ENCODE measurements around the gene JMJD8. TPM values are rescaled to one million over a fixed set of nuclear protein-coding genes. Genes with fewer than 3 reads are reported as not detected.

Gene JMJD8
- total RNA-seq, 1 experiment from 2014 or later = 121 TPM

GRCh38 chr16:683396-684070 lies 601 bp downstream of the JMJD8 start:
- ATAC-seq (peak; percentile 18), DNase-seq (ENCODE audit: low read depth, low spot score) (no peak)
- no peak for TF ChIP-seq YY1 (IDR thresholded peaks at IDR 0.05; ENCODE audit: extremely low read depth, insufficient replicate concordance, low read depth, low read length)
- no peak for TF ChIP-seq EGR1 (IDR thresholded peaks at IDR 0.05; ENCODE audit: low read depth)
- TF ChIP-seq TCF7L2 (IDR thresholded peaks at IDR 0.05; ENCODE audit: borderline replicate concordance, extremely low read depth, insufficient read depth, insufficient read length) = no peak
- no peak for TF ChIP-seq FOSL1 (IDR thresholded peaks at IDR 0.05; ENCODE audit: low read depth)
- Histone ChIP-seq H4K20me1 (ENCODE audit: insufficient read depth) (no peaks in the 10 kb centered on the region), H2AFZ (ENCODE audit: low read depth, low read length, poor library complexity, severe bottlenecking) (no peak overlapping the region), H3K4me2 (ENCODE audit: low read length) (peak overlapping the region; percentile 97), H3K36me3 (ENCODE audit: control insufficient read depth in 1 of 2, insufficient read depth in 2 of 2, low read length in 2 of 2) (peaks cover 0 to 33% of the 10 kb centered on the region in 2 experiments; a peak in 2 of 4 replicates), H3K9me3 (ENCODE audit: control insufficient read depth in 1 of 2, insufficient read depth in 1 of 2, low read depth in 1 of 2, low read length in 2 of 2) (no peaks in the 10 kb centered on the region), H3K79me2 (ENCODE audit: insufficient read depth, low read length) (peaks cover 41% of the 10 kb centered on the region), H3K9me2 (ENCODE audit: insufficient read depth) (no peaks in the 10 kb centered on the region), H3K9ac (ENCODE audit: low read length) (peak overlapping the region; percentile 92), H3K27me3 (ENCODE audit: insufficient read depth, low read length) (no peaks in the 10 kb centered on the region), H3K27ac (ENCODE audit: low read depth, low read length) (peak overlapping the region; percentile 98), H3K4me3 (replicated peaks in 1 of 2; ENCODE audit: low read depth in 1 of 2, low read length in 2 of 2) (peak overlapping the region; percentile 71 to 90), H3K4me1 (ENCODE audit: control insufficient read depth in 1 of 2, insufficient read depth in 2 of 2, low read length in 2 of 2) (peaks cover 13 to 55% of the 10 kb centered on the region in 2 experiments)
- CTCF ChIA-PET = interaction anchor here (1.2 kb wide), 1 partner anchor 32 kb away, joined by 3 read pairs; no protein-coding TSS in a partner anchor
- BruUV-seq (replicated peaks) = no TSS peak
- POLR2A ChIA-PET = interaction anchor here (0.7 kb wide), 1 partner anchor 12 kb away, joined by 3 read pairs; no protein-coding TSS in a partner anchor
- RAD21 ChIA-PET (ENCODE audit: low non-redundant PET in 1 of 2, low total read pairs in 2 of 2, uncharacterized antibody in 2 of 2, unreplicated experiment in 2 of 2) = no interaction called here
- intact Hi-C loops (cut with micrococcal nuclease) = no loop called here

GRCh38 chr16:682493-683395 lies 1.4 kb downstream of the JMJD8 start:
- peak overlapping the region; percentile 98 for H3K27ac ChIP-seq (ENCODE audit: low read depth, low read length)
- POLR2A ChIA-PET = no interaction called here
- peak overlapping the region; percentile 97 for H3K4me2 ChIP-seq (ENCODE audit: low read length)
- H3K27me3 ChIP-seq (ENCODE audit: insufficient read depth, low read length) = no peaks in the 10 kb centered on the region
- H2AFZ ChIP-seq (ENCODE audit: low read depth, low read length, poor library complexity, severe bottlenecking) = no peak overlapping the region
- H3K4me1 ChIP-seq (ENCODE audit: control insufficient read depth in 1 of 2, insufficient read depth in 2 of 2, low read length in 2 of 2) = peaks cover 13 to 55% of the 10 kb centered on the region in 2 experiments
- no peak for ATAC-seq
- BruUV-seq (replicated peaks) = TSS peak; percentile 72
- H4K20me1 ChIP-seq (ENCODE audit: insufficient read depth) = no peaks in the 10 kb centered on the region
- RAD21 ChIA-PET (ENCODE audit: low non-redundant PET in 1 of 2, low total read pairs in 2 of 2, uncharacterized antibody in 2 of 2, unreplicated experiment in 2 of 2) = no interaction called here
- TF ChIP-seq MAX (IDR thresholded peaks at IDR 0.05) = no peak
- no peak for TF ChIP-seq TCF7L2 (IDR thresholded peaks at IDR 0.05; ENCODE audit: borderline replicate concordance, extremely low read depth, insufficient read depth, insufficient read length)
- no peak for TF ChIP-seq YY1 (IDR thresholded peaks at IDR 0.05; ENCODE audit: extremely low read depth, insufficient replicate concordance, low read depth, low read length)
- no peak for TF ChIP-seq EZH2 (IDR thresholded peaks at IDR 0.05)
- no peak for TF ChIP-seq CBX3 (IDR thresholded peaks at IDR 0.05; ENCODE audit: low read depth)
- no peak for TF ChIP-seq ZFX (IDR thresholded peaks at IDR 0.05)
- intact Hi-C loops (cut with micrococcal nuclease) = no loop called here
- no peaks in the 10 kb centered on the region for H3K9me2 ChIP-seq (ENCODE audit: insufficient read depth)
- peaks cover 0 to 33% of the 10 kb centered on the region in 2 experiments; a peak in 2 of 4 replicates for H3K36me3 ChIP-seq (ENCODE audit: control insufficient read depth in 1 of 2, insufficient read depth in 2 of 2, low read length in 2 of 2)
- peak overlapping the region; percentile 92 for H3K9ac ChIP-seq (ENCODE audit: low read length)
- no peaks in the 10 kb centered on the region for H3K9me3 ChIP-seq (ENCODE audit: control insufficient read depth in 1 of 2, insufficient read depth in 1 of 2, low read depth in 1 of 2, low read length in 2 of 2)
- peaks cover 41% of the 10 kb centered on the region for H3K79me2 ChIP-seq (ENCODE audit: insufficient read depth, low read length)
- CTCF ChIA-PET = no interaction called here
- DNase-seq (ENCODE audit: low read depth, low spot score) = no peak
- peak overlapping the region; percentile 71 to 90 for H3K4me3 ChIP-seq (replicated peaks in 1 of 2; ENCODE audit: low read depth in 1 of 2, low read length in 2 of 2)

Data from HCT116 (cell line).